CD4-positive, alpha-beta T cell treated with Interleukin-15 for 4 hours (primary cell): ENCODE results near the gene CEACAM19.
"Not testable (repeated sequence)": the region's sequence is repeated elsewhere in the genome, so short reads cannot be mapped to it uniquely, and the experiment has no call there.

Experiments used
- DNase-seq: peaks from one replicate; pipeline ENCODE4 v3.0.0-alpha.2; 2020; ENCODE audit warnings: low spot score

The CEACAM19 gene, protein sequence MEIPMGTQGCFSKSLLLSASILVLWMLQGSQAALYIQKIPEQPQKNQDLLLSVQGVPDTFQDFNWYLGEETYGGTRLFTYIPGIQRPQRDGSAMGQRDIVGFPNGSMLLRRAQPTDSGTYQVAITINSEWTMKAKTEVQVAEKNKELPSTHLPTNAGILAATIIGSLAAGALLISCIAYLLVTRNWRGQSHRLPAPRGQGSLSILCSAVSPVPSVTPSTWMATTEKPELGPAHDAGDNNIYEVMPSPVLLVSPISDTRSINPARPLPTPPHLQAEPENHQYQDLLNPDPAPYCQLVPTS

DNA sequence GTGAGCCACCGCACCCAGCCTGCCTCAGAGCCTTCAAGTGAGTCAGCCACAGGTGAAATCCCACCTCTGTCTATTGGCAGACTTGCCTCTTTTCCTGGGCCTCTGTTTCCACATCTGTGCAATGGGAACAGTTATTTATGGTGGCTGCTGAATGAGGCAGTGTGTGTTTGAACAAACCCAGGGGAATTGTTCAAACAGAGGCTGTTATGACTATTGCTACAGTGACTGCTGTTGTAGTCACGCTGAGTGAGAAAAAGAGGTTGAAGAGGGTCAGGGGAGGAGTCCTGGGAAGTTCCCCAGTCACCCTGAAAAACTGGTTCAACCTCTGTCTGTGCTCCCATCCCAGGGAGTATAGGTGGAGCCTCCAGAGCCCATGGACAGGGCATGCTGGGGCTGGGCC is at the start of gene CEACAM19:
Gene CEACAM19 (plus strand): TSS at position 83 of the 400 bp plus-strand sequence. CDS start 450 bp downstream, outside the sequence.
- DNase-seq: no peak

DNA sequence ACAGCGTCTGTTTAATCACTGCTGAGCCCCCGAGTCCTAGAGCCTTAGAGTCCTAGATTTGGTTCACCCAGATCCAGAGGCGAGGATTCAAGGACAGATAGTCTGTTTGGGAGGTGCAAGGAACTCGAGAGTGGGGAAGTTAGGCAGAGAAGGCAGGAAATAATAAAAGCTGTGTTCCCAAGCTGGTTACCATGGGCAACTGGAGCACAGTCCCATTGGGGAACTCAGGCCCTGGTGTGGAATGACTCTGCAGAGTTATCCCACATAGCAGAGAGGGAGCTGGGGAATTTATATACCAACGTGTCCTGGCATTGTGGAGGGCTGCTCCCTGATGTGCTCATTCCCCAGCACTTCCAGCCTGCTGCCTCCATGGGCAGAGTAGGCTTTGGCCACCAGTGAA is 48.2 kb upstream of the CEACAM19 start:
- DNase-seq: no peak

DNA sequence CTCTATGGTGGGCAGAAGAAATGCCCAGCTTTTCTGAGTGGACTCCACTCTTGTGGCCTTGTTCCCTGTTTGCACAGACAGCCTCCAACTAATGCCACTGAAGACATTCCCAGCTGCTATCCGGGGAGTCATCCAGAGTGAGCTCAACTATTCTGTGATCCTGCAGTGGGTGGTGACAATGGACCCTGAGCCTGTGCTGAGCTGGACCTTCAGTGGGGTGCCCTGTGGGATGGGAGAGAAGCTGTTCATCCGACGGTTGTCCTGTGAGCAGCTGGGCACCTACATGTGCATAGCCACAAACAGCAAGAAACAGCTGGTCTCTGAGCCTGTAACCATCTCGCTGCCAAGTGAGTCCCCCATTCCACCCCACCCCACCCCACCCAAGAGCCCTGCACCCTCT is 47.7 kb upstream of the CEACAM19 start:
- no peak for DNase-seq

DNA sequence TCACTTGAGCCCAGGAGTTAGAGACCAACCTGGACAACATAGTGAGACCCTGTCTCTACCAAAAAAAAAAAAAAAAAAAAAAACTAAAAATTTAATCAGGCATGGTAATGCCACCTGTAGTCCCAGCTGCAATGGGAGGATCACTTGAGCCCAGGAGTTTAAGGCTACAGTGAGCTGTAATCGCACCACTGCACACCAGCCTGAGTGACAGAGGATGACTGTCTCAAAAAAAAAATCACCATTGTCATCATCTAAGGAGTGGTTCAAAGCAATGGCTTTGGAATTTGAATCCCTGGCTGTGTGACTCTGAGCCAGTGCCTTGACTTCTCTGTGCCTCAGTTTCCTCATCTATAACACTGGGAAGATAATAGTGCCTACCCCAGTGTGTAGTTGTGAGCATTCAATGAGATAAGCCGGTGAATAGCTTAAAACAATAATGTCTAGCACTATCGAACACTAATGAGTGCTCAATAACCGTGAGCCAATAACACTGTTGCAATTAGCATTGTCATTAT is 46.4 kb upstream of the CEACAM19 start:
- no peak for DNase-seq

DNA sequence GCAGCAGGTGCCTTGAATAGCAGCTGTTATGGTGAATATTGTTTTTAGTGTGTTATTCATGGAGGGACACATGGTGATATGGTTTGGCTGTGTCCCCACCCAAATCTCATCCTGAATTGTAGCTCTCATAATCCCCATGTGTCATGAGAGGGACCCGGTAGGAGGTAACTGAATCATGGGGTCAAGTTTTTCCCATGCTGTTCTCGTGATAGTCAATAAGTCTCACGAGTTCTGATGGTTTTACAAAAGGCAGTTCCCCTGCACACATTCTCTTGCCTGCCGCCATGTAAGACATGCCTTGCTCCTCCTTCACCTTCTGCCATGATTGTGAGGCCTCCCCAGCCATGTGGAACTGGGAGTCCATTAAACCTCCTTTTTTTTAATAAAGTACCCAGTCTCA is 45.6 kb upstream of the CEACAM19 start:
- DNase-seq: not testable (repeated sequence)

DNA sequence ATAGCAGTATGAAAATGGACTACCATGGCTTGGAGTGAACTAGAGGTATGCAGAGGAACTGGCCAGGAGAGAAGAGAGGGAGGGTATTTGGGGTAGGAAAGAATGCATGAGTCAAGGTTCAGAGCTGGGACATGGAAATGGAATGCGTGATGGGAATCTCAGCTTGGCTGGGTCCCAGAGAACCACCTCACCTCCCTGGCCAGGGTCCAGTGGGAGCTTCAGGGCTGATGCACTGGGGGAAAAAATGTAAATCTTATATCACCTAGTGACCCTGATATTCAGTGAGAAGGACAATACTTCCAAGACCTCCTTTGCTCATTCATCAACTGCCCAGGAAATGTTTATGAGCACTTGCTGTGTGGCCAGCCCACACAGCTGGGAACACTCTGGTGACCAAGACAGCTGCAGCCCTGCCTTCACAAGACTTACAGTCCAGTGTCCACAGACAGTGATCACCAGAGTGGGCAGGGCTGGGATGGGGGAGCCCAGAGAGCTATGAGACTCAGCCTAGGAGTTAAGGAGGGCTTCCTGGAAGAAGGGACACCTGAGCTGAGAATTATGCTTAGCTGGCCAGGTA is 45.1 kb upstream of the CEACAM19 start:
- no peak for DNase-seq

DNA sequence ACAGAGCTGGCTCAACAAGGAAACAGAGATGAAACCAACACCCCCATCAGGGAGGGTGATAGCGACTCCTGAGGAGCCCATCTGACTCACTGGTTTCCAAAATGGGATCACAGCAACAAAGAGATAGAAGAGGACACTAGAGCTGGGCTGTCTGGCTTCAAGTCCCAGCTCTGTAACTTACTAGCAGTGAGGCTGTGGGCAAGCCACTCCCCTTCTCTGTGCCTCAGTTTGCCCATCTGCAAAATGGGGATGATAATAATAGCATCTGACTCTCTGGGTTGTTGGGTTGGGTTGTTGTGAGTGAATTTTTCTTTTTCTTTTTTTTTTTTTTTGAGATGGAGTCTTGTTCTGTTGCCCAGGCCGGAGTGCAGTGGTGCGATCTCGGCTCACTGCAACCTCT is 43.7 kb upstream of the CEACAM19 start:
- no peak for DNase-seq

DNA sequence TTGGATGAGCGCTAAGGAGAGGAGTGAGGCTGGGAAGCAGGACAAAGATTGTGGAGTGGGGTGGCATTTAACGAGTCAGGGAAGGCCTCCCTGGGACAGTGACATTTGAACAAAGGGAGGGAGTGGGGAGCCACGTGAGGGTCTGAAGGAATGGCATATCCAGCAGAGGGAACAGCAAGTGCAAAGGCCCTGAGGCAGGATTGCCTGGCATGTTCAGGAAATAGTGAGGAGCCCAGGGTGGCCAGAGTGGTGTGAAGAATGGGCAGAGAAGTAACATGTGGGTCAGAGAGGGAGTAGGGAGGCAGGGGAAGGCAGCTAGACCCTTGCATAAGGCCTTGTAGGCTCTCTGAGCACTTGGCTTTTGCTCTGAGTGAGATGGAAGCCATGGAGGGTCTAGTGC is 42.5 kb upstream of the CEACAM19 start:
- DNase-seq: no peak

DNA sequence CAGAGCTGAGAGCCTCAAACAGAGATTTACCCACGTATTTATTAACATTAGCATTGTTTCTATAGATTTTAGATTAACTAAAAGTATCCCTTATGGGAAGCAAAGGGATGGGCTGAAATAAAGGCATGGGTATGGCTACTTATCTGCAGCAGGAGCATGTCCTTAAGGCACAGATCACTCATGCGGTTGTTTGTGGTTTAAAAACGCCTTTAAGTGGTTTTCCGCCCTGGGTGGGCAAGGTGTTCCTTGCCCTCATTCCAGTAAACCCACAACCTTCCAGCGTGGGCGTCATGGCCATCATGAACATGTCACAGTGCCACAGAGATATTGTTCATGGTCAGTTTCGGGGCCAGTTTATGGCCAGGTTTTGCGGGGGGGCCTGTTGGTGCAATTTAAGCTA is 39.7 kb upstream of the CEACAM19 start:
- DNase-seq: not testable (repeated sequence)

DNA sequence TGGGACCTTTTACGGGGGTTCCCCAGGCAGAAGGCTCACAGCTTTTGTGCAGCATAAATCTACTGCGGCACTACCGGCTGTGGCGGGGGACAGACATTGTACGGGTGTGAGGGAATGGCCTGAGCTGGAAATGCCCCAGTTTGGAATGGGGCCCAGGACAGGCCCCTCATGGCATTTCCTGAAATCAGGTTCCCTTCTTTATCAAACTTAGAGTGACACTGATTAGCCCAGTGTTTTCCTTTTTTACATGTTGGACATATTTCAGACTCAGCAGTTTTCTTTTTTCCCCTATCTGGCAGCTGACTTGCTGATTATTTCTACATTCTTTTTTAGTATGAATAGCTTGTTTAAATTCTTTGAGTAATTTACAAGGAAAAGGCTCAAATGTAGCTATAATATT is 37.2 kb upstream of the CEACAM19 start:
- not testable (repeated sequence) for DNase-seq

DNA sequence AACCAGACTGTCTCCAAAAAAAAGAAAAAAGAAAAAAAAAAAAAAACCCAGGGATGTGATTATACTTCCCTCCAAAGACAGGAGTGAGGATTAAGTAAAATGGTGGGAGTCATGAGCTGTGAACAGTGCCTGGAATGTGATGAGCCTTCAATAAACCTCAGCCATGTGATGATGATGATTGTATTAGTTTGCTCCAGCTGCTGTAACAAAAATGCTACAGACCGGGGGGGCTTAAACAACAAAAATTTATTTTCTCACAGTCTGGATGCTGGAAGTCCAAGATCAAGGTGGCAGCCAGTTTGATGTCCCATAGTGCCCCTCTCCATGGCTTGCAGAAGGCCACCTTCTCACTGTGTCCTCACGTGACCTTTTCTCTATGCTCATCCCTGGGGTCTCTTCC is 36.5 kb upstream of the CEACAM19 start:
- no peak for DNase-seq

DNA sequence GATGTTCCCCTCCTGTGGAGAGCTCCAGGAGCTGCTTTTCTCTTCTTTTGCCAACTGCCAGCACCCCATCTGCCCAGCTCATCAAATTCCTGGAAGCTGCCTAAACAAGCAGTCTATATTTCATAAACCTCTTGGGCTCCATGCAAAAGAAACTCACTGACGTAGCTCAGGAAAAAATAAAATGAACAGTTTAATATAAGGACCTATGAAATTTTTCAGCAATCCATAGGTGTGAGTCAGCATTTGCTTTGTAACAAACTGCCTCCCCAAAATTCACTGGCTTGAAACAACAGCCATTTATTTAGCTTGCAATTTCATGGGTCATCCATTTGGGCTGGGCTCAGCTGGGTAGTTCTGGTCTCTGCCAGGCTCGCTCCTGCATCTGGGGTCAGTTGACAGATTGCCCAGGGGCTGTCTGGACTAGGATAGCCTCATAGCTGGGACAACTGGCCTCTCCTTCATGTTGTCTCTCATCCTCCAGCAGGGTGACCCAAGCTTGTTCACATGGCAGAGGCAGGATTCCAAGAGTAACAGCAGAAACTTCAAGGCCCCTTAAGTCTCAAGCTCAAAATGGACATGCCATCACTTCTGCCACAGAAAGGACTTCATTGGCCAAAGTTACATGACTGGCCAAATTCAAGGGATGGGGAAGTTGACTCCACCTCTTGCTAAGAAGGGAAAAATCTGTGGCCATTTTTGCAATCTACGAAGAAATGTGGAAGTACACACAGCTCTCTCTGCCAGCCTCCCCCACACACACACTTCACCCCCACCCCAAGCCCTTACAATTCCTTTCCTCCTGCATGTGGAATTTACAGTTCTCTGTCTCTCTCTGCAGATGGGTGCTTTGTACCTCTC is 35.5 kb upstream of the CEACAM19 start:
- DNase-seq: no peak

DNA sequence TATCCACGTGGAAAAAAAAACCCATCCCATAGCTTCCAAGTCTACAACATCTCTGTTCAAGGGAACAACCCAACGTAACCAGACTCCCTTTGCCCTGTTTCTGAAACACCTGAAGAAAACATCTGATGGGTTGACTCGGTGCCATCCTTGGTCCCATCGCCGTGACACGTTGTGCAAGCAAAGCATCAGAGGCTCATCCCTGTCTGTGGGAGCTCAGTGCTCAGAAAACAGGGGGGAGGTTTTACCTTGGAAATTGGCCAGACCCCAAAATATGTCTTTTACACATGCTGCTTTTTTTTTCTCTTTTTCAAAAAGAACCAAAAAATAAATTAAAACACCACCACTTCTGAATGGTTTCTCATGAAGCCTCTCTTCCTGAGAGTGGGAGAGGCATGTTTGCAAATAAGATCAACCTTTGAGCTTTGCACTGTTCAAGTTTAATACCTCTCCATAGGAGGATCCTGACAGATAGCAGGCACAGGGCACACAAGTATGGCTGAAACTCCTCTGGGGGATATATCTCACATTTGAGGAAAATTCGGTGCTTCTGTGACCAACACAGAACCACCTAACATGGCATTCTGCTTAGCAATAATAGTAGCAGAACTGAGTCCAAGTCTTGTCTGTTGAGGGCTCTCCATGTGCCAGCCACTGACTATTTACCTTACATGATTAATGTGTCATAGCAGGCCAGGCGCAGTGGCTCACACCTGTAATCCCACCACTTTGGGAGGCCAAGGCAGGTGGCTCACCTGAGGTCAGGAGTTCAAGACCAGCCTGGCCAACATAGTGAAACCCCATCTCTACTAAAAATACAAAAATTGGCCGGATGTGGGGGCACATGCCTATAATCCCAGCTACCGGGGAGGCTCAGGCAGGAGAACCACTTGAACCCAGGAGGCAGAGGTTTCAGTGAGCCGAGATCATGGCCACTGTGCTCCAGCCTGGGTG is 34.6 kb upstream of the CEACAM19 start:
- no peak for DNase-seq

DNA sequence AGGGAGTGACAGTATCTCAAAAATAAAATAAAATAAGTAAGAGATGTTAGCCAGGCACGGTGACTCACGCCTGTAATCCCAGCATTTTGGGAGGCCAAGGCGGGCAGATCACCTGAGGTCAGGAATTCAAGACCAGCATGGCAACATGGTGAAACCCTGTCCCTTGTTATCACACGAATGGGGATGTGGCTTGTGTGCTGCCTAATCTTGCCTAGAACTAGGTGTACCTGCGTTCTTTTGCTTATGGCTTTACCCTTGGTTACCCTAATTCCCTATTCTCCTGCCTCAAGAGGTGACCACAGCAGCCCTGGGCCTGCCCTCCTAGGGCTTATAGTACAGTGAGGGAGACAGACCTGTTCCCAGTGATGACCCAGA is 33.9 kb upstream of the CEACAM19 start:
- no peak for DNase-seq

DNA sequence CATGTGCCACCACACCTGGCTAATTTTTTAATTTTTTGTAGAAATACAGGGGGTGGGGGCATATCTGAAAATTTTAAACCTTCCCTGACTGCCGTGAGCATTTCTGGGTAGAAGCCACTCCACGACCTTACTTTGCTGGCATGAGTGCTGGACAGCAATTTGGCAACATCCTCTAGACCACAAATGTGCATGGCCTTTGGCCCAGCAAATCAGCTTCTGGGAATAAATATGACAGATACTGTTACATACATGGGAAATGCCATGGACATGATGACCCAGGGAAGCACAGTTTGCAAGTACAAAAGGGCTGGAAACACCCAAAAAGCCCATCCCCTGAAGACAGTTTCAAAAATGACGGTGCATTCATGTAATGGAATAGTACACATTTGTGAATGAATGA is 30.8 kb upstream of the CEACAM19 start:
- DNase-seq: no peak

DNA sequence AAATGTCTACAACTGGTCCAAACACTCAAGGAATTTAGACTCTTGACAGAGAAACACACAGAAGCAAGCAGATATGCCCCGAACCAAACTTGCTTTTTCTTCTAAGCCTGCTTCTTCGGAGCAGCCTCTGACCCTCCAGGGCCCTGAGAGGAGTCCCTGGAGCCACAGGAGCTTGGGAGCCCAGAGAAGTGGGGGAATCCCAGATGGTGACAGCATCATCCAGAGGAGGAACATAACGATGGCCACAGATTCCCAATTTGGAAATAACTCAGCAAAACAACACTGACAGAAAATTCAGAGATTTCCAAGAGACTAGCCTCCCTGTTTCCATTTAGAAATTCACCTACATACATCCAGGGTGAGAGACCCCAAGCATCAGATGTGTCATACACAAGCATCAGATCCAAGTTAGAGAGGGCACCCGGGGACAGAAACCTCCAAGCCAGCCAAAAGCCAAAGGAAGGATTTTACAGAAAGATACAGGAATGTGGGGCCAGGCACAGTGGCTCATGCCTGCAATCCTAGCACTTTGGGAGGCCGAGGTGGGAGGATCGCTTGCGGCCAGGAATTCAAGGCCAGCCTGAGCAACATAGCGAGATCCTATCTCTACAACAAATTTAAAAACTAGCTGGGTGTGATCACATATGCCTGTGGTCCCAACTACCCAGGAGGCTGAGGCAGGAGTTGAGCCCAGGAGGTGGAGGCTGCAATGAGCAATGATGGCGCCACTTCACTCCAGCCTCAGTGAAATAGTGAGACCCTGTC is 29.6 kb upstream of the CEACAM19 start:
- no peak for DNase-seq

DNA sequence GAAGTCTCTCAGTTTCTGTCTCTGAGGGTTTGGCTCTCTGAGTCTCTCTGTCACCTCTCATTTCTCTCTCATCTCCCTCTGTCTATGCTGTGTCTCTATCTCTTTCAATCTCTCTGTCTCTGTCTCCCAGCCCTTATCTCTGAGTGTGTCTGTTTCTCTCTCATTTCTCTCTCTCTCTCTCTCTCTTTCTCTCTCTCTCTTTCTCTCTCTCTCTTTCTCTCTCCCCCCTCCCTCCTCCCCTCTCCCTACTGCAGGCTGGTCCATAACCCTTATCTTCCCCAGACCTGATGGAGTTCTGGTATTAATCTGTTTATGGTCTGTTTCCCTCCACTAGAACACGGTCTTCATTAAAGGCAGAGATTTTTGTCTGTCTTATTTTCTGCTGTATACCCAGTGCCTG is 28.9 kb upstream of the CEACAM19 start:
- no peak for DNase-seq

DNA sequence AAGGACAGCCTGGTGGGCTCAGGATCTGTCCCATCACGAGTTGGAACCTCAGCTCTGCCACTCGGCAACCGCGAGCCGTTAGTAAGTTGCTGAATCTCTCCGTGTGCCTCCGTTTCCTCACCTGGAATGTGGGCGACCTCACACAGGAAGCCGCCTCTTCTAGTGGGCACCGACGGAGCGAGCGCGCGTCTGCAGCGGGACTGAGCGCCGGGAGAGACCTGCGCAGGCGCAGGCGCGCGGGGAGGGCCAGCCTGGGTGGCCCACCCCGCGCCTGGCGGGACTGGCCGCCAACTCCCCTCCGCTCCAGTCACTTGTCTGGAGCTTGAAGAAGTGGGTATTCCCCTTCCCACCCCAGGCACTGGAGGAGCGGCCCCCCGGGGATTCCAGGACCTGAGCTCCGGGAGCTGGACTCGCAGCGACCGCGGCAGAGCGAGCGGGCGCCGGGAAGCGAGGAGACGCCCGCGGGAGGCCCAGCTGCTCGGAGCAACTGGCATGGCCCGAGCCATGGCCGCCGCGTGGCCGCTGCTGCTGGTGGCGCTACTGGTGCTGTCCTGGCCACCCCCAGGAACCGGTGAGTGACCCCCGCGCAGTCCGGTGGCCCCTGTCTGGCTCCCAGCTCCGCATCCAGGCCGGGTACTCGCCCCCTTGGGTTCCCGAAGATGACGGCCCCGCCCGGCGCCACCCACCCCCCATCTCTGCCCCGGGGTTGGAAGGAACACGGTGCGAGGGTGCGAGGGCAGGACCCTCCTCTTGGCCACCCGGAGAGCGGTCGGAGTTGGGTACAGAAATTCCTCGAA is 27.5 kb upstream of the CEACAM19 start, which contains the start of gene PVR:
Gene PVR (plus strand): TSS at position 306 of the 797 bp plus-strand sequence. CDS start 187 bp downstream, at position 493.
- peak; percentile 4 for DNase-seq

DNA sequence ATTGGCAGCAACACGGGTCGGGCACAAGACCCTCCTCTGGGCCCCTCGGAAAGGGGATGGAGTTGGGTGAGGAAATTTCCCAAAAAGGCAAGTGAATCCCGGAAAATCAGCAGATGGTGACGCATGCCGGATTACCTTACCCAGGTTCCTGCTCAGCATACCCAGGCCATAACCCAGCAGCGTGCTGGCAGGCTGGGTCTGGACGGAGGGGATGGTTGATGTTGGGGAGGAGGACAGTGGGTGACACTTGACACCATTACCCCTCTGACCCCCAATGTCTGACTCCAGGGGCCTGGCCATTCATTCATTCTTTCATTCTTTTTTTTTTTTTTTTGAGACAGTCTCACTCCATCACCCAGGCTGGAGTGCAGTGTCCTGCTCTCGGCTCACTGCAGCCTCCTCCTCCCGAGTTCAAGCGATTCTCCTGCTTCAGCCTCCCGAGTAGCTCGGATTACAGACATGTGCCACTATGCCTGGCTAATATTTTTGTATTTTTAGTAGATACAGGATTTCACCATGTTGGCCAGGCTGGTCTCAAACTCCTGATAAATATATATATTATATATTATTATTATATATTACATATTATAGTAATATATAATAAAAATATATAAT is 26.8 kb upstream of the CEACAM19 start:
- no peak for DNase-seq
